Neural progenitor cell (in vitro differentiated cells): ENCODE results near the gene CHAD. TPM values are rescaled to one million over a fixed set of nuclear protein-coding genes. Genes with fewer than 3 reads are reported as not detected.
A peak's percentile ranks its signal among the peaks of the same experiment; 100 is the strongest.

ENCODE experiments used
- DNase-seq: peaks from one replicate; pipeline ENCODE4 v3.0.0-alpha.2; 2016; ENCODE audit warnings: low spot score
- H2AFZ ChIP-seq: fragments of 200-600 bp; sonication (generic); replicated peaks from 2 replicates; pipeline ENCODE4 v1.6.1; 2016; ENCODE audit warnings: antibody characterized with exemption
- H3F3A ChIP-seq: fragments of 200-600 bp; sonication (generic); 2 replicates; pipeline ENCODE4 v1.6.1; 2016; ENCODE audit warnings: antibody characterized with exemption, low read depth
- H3K27ac ChIP-seq: fragments of 200-600 bp; sonication (generic); 2 replicates; pipeline ENCODE4 v1.5.1; 2016; ENCODE audit warnings: mild to moderate bottlenecking
- H3K27me3 ChIP-seq: fragments of 200-600 bp; sonication (generic); 2 replicates; pipeline ENCODE4 v1.6.1; 2016; ENCODE audit warnings: mild to moderate bottlenecking, moderate library complexity
- H3K36me3 ChIP-seq: fragments of 200-600 bp; sonication (generic); 2 replicates; pipeline ENCODE4 v1.5.1; 2016
- H3K4me1 ChIP-seq: fragments of 200-600 bp; sonication (generic); 2 replicates; pipeline ENCODE4 v1.6.1; 2016; ENCODE audit warnings: mixed run types
- H3K4me2 ChIP-seq: fragments of 200-600 bp; sonication (generic); 2 replicates; pipeline ENCODE4 v1.6.1; 2016
- H3K4me3 ChIP-seq: fragments of 200-600 bp; sonication (generic); 2 replicates; pipeline ENCODE4 v1.5.1; 2016
- H3K79me2 ChIP-seq: fragments of 200-600 bp; sonication (generic); 2 replicates; pipeline ENCODE4 v1.6.1; 2016; ENCODE audit warnings: low read depth
- H3K9ac ChIP-seq: fragments of 200-600 bp; sonication (generic); 2 replicates; pipeline ENCODE4 v1.6.1; 2016
- H3K9me3 ChIP-seq: fragments of 200-600 bp; sonication (generic); 2 replicates; pipeline ENCODE4 v1.5.1; 2016; ENCODE audit warnings: low read depth
- H4K20me1 ChIP-seq: fragments of 200-600 bp; sonication (generic); 2 replicates; pipeline ENCODE4 v1.6.1; 2016; ENCODE audit warnings: low read depth
- H3K27ac Mint-ChIP-seq: 3 replicates; pipeline ENCODE4 v1.8.0; 2021; ENCODE audit warnings: mixed read lengths
- H3K27me3 Mint-ChIP-seq: 2 replicates; pipeline ENCODE4 v1.8.0; 2022; ENCODE audit warnings: low read depth, mild to moderate bottlenecking, inconsistent platforms, moderate library complexity, mixed read lengths; ENCODE audit not compliant: insufficient read depth
- H3K36me3 Mint-ChIP-seq: 3 replicates; pipeline ENCODE4 v1.8.0; 2021; ENCODE audit warnings: mixed read lengths
- H3K4me1 Mint-ChIP-seq: 3 replicates; pipeline ENCODE4 v1.8.0; 2021; ENCODE audit warnings: mixed read lengths
- H3K4me3 Mint-ChIP-seq: 3 replicates; pipeline ENCODE4 v1.8.0; 2021; ENCODE audit warnings: mild to moderate bottlenecking, moderate library complexity, mixed read lengths
- H3K9me3 Mint-ChIP-seq: 3 replicates; pipeline ENCODE4 v1.8.0; 2020; ENCODE audit warnings: mixed read lengths
- EZH2 ChIP-seq: fragments of 200-600 bp; sonication (generic); IDR thresholded peaks from 2 replicates; pipeline ENCODE4 v1.6.1; 2017; ENCODE audit warnings: antibody characterized with exemption, mild to moderate bottlenecking, moderate library complexity
- EZH2phosphoT487 ChIP-seq: fragments of 200-600 bp; sonication (generic); IDR thresholded peaks from 2 replicates; pipeline ENCODE4 v1.6.1; 2017; ENCODE audit warnings: antibody characterized with exemption
- total RNA-seq: library from RNA; depleted of rRNA; stranded (reverse); fragments of >200 nt; gene quantifications from 2 replicates; pipeline ENCODE4 v1.2.3, GENCODE V29; 2015; ENCODE audit warnings: low replicate concordance
- TF ChIP-seq, protein P1 (sequence below): fragments of 200-600 bp; sonication (generic); IDR thresholded peaks from 2 replicates; pipeline ENCODE4 v1.5.1; 2017; ENCODE audit warnings: antibody characterized with exemption, mild to moderate bottlenecking

CHAD gene
- total RNA-seq, 1 donor from 2014 or later = not detected

DNA sequence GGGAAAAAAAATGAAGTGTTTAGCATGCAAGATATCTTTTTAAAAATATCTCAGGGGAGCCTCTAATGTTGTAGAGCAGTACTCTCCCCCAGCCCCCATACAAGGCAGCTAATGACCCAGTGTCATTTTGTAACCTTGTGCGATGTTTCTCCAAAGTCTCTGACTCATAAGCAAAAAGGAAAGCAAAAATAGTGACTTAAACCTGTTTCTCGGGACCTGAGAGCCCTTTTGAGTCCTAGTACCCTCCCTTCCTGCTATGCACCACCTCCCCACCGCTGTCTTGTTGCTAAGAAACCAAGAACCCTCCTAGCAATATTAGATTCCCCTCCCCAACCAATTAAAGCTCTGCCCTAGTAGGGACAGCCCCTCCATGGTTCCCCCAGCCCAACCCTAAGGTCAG, 42.4 kb upstream of the CHAD start:
- peaks cover 54% of the 10 kb centered on the region for H3K4me1 Mint-ChIP-seq
- peaks cover 23% of the 10 kb centered on the region for H3K27me3 Mint-ChIP-seq
- no peaks in the 10 kb centered on the region for H3K27me3 ChIP-seq
- no peaks in the 10 kb centered on the region for H4K20me1 ChIP-seq
- H3K4me2 ChIP-seq = no peak overlapping the region
- no peak overlapping the region for H3K4me3 ChIP-seq
- H3K36me3 ChIP-seq = no peaks in the 10 kb centered on the region
- no peak overlapping the region for H3K9ac ChIP-seq
- no peak overlapping the region for H2AFZ ChIP-seq
- H3K79me2 ChIP-seq = no peaks in the 10 kb centered on the region
- no peaks in the 10 kb centered on the region for H3K9me3 Mint-ChIP-seq
- peaks cover 21% of the 10 kb centered on the region for H3F3A ChIP-seq
- no peaks in the 10 kb centered on the region for H3K36me3 Mint-ChIP-seq
- H3K27ac Mint-ChIP-seq = no peak overlapping the region
- H3K27ac ChIP-seq = no peak overlapping the region
- no peaks in the 10 kb centered on the region for H3K9me3 ChIP-seq
- TF ChIP-seq, protein P1, sequence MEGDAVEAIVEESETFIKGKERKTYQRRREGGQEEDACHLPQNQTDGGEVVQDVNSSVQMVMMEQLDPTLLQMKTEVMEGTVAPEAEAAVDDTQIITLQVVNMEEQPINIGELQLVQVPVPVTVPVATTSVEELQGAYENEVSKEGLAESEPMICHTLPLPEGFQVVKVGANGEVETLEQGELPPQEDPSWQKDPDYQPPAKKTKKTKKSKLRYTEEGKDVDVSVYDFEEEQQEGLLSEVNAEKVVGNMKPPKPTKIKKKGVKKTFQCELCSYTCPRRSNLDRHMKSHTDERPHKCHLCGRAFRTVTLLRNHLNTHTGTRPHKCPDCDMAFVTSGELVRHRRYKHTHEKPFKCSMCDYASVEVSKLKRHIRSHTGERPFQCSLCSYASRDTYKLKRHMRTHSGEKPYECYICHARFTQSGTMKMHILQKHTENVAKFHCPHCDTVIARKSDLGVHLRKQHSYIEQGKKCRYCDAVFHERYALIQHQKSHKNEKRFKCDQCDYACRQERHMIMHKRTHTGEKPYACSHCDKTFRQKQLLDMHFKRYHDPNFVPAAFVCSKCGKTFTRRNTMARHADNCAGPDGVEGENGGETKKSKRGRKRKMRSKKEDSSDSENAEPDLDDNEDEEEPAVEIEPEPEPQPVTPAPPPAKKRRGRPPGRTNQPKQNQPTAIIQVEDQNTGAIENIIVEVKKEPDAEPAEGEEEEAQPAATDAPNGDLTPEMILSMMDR = no peak
- TF ChIP-seq EZH2 (no peak), EZH2phosphoT487 (no peak)
- H3K4me1 ChIP-seq = peaks cover 11% of the 10 kb centered on the region
- DNase-seq = no peak
- H3K4me3 Mint-ChIP-seq = peak overlapping the region; percentile 43

GRCh38 chr17:50508573-50509460, 40.1 kb upstream of the CHAD start:
- no peak overlapping the region for H3K27ac Mint-ChIP-seq
- Histone ChIP-seq H3K9ac (no peak overlapping the region), H3F3A (peaks cover 25% of the 10 kb centered on the region), H3K4me1 (peaks cover 2% of the 10 kb centered on the region), H3K27ac (peak overlapping the region; percentile 24), H3K4me2 (peak overlapping the region; percentile 96), H3K9me3 (no peaks in the 10 kb centered on the region), H4K20me1 (no peaks in the 10 kb centered on the region), H3K36me3 (no peaks in the 10 kb centered on the region), H3K27me3 (no peaks in the 10 kb centered on the region), H3K79me2 (no peaks in the 10 kb centered on the region), H2AFZ (peak overlapping the region; percentile 87), H3K4me3 (peak overlapping the region; percentile 63)
- no peak for DNase-seq
- H3K9me3 Mint-ChIP-seq = no peaks in the 10 kb centered on the region
- H3K36me3 Mint-ChIP-seq = no peaks in the 10 kb centered on the region
- peak overlapping the region; percentile 69 for H3K4me3 Mint-ChIP-seq
- peaks cover 48% of the 10 kb centered on the region for H3K4me1 Mint-ChIP-seq
- no peak for TF ChIP-seq EZH2phosphoT487
- no peak for TF ChIP-seq EZH2
- TF ChIP-seq, protein P1 = no peak
- peaks cover 26% of the 10 kb centered on the region for H3K27me3 Mint-ChIP-seq

DNA sequence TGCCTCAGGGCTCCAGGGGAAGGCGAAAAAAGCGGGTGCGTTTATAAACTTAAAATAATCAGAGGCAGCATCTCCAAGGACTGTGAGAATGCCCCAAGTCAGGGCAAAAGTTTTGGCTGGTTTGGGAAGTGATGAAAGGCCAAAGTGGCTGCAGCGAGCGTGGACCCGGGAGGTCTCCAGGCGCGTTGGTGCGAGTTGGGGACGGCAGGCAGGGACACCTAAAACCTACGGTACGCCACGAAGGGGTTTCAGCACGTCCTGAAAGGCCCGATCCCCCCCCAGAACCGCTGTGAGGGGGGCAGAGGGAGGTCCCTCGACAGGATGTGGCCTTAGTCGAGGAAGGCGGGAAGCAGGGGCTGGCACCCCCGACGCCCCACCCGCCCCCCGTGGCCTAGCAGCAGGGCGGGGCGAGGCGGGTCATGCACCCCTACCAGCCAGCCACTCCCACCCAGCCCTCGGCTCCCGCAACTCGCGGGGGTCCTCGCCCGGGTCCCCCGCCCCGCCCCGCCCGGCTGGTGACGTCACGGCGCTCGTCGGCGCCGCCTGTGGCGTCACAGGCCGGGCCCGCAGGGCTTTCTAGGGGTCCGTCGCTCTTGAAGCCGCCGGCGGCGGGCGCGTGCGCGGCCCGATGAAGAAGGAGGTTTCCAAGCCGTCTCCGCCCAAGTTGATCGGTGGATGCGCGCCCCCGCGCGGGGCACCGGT, 39.3 kb upstream of the CHAD start, which contains the start of gene MYCBPAP:
TSS of gene MYCBPAP (plus strand) at position 569 of the 702 bp plus-strand sequence. CDS start 236 bp downstream, outside the sequence.
- H3K36me3 ChIP-seq = no peaks in the 10 kb centered on the region
- no peaks in the 10 kb centered on the region for H4K20me1 ChIP-seq
- peak; percentile 96 for DNase-seq
- H3K27ac ChIP-seq = peak within 1 kb of the TSS; percentile 24
- Mint-ChIP-seq H3K4me1 (peaks cover 51% of the 10 kb centered on the region), H3K4me3 (peak within 1 kb of the TSS; percentile 83), H3K36me3 (no peaks in the 10 kb centered on the region), H3K9me3 (no peaks in the 10 kb centered on the region), H3K27ac (no peak within 1 kb of the TSS), H3K27me3 (peaks cover 30% of the 10 kb centered on the region)
- H3K4me2 ChIP-seq = peak within 1 kb of the TSS; percentile 96
- TF ChIP-seq, protein P1 = no peak
- TF ChIP-seq EZH2phosphoT487 (no peak), EZH2 (no peak)
- H3K79me2 ChIP-seq = no peaks in the 10 kb centered on the region
- H3K9ac ChIP-seq = no peak within 1 kb of the TSS
- H3K4me1 ChIP-seq = peaks cover 8% of the 10 kb centered on the region
- peaks cover 25% of the 10 kb centered on the region for H3F3A ChIP-seq
- no peaks in the 10 kb centered on the region for H3K9me3 ChIP-seq
- peak within 1 kb of the TSS; percentile 87 for H2AFZ ChIP-seq
- no peaks in the 10 kb centered on the region for H3K27me3 ChIP-seq
- peak within 1 kb of the TSS; percentile 63 for H3K4me3 ChIP-seq
